GM21717 (cell line): ENCODE results near the gene FAM131A.

ENCODE experiments used
- ATAC-seq: cut with Tn5 transposase; IDR thresholded peaks from one replicate; pipeline ENCODE4 v1.9.1; 2021; ENCODE audit warnings: mild to moderate bottlenecking, moderate library complexity; ENCODE audit not compliant: unreplicated experiment

FAM131A gene

DNA sequence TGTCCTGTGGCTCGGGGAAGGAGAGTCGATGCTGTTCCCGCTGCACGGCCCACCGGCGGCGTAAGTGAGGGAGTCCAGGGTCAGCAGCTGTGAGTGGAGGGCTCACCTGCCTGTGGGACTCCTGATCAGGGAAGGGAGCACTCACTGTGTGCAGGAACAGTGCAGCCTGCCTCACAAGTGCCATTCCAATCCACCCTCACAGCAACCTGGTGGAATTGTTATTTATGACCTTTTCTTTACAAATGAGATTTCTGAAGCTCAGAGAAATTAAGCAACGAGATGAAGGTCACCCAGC is 51.5 kb downstream of the FAM131A start:
- ATAC-seq, result no peak

DNA sequence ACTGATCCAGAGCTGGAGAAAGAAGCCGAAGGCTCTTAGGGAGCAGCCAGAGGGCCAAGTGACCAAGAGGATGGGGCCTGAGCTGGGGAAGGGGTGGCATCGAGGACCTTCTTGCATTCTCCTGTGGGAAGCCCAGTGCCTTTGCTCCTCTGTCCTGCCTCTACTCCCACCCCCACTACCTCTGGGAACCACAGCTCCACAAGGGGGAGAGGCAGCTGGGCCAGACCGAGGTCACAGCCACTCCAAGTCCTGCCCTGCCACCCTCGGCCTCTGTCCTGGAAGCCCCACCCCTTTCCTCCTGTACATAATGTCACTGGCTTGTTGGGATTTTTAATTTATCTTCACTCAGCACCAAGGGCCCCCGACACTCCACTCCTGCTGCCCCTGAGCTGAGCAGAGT is 52.0 kb downstream of the FAM131A start:
- no peak for ATAC-seq

DNA sequence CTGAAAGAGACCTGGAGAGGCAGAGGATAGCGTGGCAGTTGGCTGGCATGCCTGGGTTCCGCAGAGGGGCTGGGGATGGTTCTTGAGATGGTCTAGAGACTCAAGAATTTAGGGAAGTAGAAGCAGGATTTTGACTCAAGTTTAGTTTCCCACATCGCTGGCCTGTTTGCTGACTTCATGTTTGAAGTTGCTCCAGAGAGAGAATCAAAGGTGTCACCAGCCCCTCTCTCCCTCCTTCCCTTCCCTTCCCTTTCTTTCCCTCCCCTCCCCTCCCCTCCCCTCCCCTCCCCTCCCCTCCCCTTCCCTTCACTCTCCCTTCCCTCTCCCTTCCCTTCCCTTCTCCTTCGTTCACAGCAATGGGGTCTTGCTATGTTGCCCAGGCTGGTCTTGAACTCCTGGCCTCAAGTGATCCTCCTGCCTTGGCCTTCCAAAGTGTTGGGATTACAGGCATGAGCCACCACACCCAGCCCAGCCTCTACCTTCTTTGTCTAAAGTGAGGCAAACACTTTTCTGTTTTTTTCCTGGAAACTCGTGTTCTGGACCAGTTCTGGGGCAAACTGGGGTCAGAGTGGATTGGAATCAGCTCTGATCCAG is 52.6 kb downstream of the FAM131A start:
- no peak for ATAC-seq

GRCh38 chr3:184391266-184391665 is 53.9 kb downstream of the FAM131A start:
- ATAC-seq, result no peak

DNA sequence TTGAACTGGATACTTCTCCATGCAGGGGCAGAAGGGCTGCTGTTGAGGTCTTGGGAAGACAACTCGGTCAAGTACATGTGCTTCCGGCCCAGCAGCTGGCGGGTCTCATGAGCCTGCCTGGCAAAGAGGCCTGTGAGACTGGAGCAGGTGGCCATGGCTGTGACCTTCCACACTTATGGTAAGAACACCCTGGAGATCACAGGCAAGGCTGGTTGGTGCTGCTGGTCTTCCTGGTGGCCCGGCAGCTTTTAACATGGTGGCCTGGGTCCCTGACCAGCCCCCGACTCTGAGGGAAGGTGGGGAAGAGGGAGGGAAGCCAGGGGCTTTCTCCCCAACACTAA is 57.9 kb downstream of the FAM131A start:
- ATAC-seq, result no peak
